Erythroblast (primary cell): ENCODE results near the gene TAF11.

ENCODE experiments used
- GATA1 ChIP-seq: IDR thresholded peaks from 2 replicates; pipeline ENCODE4 v1.6.1; 2011; ENCODE audit warnings: low read depth, mild to moderate bottlenecking, control low read depth, low read length, moderate library complexity
- POLR2A ChIP-seq: IDR thresholded peaks from 2 replicates; pipeline ENCODE4 v1.6.1; 2011; ENCODE audit warnings: mild to moderate bottlenecking, low read length

GRCh38 chr6:34837528-34837927 lies 50.3 kb downstream of the TAF11 start:
- no peak for TF ChIP-seq POLR2A
- TF ChIP-seq GATA1, result no peak
